ENCODE data around the gene LMF2.

LMF2 gene

DNA sequence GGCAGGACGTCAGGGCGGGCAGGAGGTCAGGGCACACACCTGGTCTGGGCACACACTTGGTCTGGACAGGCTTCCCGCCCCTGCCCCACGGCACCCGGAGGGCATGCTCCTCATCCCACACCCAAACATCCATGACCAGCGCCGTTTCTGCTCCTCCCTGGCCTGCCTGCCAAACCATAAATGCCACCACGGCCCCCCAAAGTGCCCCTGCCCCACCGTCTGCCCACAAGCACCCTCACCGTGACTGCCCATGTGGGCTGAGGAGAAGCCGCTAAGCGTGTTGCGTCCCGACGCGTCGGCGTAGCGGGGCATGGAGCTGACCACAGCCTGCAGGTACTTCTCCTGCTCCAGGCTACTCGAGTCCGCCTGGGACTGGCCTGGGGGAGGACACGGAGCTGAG lies 48.5 kb downstream of the LMF2 start:
- no peak for DNase-seq (ENCODE audit: low read depth)
- no peak overlapping the region for H3K4me3 ChIP-seq (ENCODE audit: control insufficient read depth, low read depth, low read length)
- TF ChIP-seq, protein P1, sequence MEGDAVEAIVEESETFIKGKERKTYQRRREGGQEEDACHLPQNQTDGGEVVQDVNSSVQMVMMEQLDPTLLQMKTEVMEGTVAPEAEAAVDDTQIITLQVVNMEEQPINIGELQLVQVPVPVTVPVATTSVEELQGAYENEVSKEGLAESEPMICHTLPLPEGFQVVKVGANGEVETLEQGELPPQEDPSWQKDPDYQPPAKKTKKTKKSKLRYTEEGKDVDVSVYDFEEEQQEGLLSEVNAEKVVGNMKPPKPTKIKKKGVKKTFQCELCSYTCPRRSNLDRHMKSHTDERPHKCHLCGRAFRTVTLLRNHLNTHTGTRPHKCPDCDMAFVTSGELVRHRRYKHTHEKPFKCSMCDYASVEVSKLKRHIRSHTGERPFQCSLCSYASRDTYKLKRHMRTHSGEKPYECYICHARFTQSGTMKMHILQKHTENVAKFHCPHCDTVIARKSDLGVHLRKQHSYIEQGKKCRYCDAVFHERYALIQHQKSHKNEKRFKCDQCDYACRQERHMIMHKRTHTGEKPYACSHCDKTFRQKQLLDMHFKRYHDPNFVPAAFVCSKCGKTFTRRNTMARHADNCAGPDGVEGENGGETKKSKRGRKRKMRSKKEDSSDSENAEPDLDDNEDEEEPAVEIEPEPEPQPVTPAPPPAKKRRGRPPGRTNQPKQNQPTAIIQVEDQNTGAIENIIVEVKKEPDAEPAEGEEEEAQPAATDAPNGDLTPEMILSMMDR (IDR thresholded peaks at IDR 0.05; ENCODE audit: control insufficient read depth, insufficient read depth, low read depth, low read length, missing control alignments), result no peak

DNA sequence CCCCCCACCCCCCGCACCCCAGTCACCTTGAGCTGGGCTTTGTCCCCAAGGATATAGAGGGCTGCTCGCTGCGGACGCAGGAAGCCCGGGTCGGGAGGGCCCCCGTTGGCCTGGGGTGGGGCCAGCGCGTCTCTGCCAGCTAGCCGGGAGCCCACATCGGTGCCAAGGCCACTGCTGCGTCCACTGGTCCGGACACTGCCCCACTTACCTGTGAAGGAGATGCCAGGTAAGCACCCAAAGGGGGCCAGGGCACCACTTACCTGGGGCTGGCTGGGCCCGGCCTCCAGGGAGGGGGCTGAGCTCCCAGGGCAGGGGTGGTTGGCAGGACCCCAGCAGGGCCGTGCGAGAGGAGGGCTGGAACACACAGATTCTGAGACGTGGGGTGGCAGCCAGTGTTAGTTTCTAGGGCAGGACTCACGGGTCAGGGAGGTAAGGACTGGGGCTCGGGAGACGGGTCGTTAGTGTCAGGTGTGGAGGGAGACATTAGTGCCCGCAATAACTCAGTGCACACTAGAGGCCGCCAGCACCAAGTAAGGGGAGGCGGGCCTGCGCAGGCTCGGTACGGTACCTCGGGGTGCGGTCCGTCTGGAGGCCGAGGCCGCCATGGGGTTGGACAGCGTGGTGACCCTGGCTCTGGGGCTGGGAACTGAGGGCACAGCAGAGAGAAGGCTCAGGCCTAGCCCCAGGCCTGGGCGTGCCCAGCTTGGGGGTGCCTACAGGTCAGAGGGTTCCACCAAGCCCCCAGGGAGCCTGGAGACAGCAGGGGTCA lies 50.9 kb downstream of the LMF2 start:
- DNase-seq (ENCODE audit: low read depth), result no peak
- TF ChIP-seq, protein P1 (IDR thresholded peaks at IDR 0.05; ENCODE audit: control insufficient read depth, insufficient read depth, low read depth, low read length, missing control alignments), result no peak
- H3K4me3 ChIP-seq (ENCODE audit: control insufficient read depth, low read depth, low read length), result no peak overlapping the region

DNA sequence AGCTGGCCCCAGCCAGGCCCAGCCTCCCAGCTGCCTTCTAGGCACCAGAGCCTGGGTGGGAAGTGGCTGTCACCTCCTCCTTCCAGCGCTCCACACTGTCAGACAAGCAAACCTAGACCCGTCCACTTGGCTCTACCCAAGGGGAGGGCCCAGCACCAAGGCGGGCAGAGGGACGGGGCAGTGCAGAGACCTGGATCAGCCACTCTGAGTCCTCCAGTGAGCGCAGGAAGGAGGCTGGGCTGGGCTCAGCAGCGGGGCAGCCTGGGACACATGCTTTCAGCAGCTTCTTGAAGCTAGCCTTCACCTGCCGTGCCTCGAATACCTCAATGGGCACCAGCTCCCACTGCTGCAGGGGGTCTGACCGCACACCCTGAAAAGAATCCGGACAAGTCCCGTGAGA lies 51.5 kb downstream of the LMF2 start:
- TF ChIP-seq, protein P1 (IDR thresholded peaks at IDR 0.05; ENCODE audit: control insufficient read depth, insufficient read depth, low read depth, low read length, missing control alignments), result no peak

DNA sequence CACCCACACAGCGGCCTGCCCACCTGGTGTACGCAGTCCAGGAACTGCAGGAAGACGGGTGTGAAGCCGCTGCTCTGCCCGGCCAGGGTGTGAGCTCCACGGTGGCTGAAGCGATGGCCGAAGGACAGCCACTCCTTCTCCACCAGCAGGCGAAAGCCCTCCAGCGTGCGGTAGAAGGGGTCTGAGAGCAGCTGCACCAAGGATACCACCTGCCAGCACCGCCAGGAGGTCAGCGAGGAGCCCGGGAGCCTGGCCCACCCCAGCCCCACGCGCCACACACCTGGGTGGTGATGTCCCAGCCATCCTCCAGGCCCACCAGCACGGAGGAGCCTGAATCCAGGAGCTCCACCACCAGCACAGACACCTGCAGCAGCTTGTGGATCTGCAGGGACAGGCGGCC lies 52.3 kb downstream of the LMF2 start:
- no peak for DNase-seq (ENCODE audit: low read depth)
- TF ChIP-seq, protein P1 (IDR thresholded peaks at IDR 0.05; ENCODE audit: control insufficient read depth, insufficient read depth, low read depth, low read length, missing control alignments), result no peak
- H3K4me3 ChIP-seq (ENCODE audit: control insufficient read depth, low read depth, low read length), result no peak overlapping the region

More for the DNA sequence above, 51.5 kb downstream of the LMF2 start:
- no peak overlapping the region for H3K4me3 ChIP-seq (ENCODE audit: control insufficient read depth, low read depth, low read length)
- no peak for DNase-seq (ENCODE audit: low read depth)

DNA sequence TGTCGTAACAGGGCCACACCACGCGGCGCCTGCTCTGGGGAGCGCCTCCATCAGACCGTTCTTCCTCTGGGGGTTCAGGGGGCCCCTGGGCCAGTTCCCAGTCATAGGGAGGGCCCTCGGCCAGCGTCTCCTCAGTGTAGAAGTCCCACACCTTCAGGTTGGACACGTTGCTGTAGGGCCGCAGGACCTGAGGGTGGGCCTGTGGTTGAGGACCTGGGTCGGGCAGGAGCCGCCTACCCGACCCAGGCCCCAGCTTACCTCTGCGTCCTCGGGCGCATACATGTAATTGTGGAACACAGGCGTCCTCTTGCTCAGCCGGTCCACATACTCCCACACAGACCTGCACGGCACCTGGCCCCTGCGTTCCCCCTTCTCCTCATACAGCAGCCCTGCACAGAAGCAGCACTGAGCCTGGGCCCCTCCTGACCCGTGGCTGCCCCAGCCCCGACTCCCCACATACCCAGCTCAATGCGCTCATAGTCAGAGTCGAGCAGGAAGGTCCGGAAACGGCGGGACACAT lies 52.9 kb downstream of the LMF2 start:
- no peak overlapping the region for H3K4me3 ChIP-seq (ENCODE audit: control insufficient read depth, low read depth, low read length)
- DNase-seq (ENCODE audit: low read depth), result no peak
- TF ChIP-seq, protein P1 (IDR thresholded peaks at IDR 0.05; ENCODE audit: control insufficient read depth, insufficient read depth, low read depth, low read length, missing control alignments), result no peak
